Stimulated activated CD4-positive, alpha-beta T cell treated with anti-CD3 and anti-CD28 coated beads, Interleukin-1b, Interleukin-23, amount 100 ng/mL, for 4 hours (primary cell): ENCODE data around the gene FMN1.

Experiments
- DNase-seq, 2 donors: peaks; one replicate each; pipeline ENCODE4 v3.0.0-alpha.2; 2020; ENCODE audit warnings: low read depth in 2 of 2

The FMN1 gene

DNA sequence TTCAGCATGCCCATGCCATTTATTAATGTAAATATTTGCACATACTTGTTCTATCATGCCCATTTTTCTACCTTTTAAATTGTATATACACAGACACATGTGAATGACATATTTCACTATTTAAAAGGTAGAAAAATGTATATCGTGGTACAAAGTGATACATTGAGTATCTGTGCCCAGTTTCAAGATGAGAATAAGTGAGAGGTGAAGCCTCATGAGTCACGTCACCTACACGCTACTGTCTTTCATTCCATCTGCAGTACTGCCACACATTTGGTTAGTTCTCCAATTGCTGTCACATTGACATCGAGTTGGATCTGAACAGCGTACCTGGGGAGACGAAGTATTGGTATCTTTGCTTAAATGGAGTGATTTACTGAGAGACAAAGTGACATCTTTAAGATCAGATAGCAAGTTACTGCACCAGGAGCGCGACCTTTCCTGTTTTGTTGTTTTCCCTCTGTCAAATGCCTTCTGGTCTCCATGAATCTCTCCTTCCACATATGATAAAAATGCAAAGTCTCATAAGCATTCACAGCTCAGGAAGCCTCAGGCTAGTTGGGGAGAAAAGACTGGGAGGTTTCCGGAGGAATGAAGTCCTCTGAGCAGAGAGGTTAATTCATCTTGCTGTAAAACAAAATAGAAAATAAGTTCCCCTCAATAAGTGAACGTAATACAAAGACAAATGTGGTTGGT, 464.7 kb downstream of the FMN1 start:
- no peak for DNase-seq

GRCh38 chr15:32723171-32723948, 471.2 kb downstream of the FMN1 start:
- DNase-seq = no peak

DNA sequence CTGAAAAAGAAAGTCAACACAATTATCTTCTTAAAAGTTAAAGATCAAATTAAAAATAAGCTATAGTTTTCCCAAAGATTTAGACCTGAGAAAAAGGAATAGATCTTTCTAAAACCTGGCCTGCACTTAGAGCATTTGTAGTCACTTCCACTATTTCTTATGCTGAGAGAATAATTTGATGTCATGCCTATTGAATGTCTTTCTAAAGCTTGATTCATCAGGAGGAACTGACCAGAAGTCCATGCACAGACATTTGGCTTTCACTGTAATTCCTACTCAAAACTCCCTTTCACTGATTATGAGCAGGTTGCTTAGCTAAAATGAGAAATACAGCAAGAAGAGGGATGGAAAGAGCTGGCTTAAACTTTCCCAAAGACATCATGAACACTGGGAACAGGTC, 472.4 kb downstream of the FMN1 start:
- DNase-seq = no peak

- DNase-seq = no peak
Observed at GRCh38 chr15:32721596-32721995, 472.9 kb downstream of the FMN1 start.

DNA sequence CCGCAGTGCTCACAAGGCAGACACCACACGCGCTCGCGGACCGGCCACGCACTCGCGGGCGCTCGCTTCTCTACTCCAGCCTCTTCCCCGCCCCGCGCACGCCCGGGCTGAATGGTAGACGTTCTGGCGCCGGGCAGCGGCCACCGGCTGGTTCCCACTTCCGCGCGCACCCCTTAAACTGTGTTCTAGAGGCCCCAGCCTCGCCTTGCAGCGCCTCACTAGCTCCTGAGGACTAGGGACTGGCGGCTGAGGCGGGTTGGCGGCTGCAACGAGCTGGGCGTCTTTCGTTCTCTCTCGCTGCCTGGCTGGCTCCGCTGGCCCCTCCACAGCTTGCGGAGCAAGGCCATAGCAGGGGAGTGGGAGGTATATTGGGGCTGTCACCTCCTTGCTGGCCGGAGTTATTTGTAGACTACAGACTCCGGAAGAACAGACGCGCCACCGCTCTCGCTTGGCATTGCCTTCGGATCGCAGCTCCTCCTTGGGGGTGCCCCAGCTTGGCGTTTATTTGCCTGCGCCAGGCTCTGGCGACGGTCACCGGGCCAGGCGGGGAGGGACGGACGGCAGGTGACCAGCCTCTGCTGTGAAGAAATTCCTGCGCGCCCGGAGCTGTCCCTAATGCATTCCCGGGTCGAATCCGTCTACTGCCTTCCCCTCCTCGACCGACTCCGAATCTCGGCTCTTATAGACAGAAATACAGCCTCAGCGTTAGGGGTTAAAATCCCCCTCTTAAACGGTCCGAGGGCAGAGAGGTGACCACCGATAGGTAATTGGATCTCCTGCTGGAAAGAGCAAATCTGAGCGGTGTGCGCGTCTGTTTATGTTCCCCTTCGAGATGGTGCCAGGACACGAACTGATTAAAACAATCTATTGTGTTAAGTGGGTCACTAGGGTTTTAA, 475.4 kb downstream of the FMN1 start:
- DNase-seq = no peak

- no peak for DNase-seq
Observed at GRCh38 chr15:32718227-32718820, 476.2 kb downstream of the FMN1 start.

DNA sequence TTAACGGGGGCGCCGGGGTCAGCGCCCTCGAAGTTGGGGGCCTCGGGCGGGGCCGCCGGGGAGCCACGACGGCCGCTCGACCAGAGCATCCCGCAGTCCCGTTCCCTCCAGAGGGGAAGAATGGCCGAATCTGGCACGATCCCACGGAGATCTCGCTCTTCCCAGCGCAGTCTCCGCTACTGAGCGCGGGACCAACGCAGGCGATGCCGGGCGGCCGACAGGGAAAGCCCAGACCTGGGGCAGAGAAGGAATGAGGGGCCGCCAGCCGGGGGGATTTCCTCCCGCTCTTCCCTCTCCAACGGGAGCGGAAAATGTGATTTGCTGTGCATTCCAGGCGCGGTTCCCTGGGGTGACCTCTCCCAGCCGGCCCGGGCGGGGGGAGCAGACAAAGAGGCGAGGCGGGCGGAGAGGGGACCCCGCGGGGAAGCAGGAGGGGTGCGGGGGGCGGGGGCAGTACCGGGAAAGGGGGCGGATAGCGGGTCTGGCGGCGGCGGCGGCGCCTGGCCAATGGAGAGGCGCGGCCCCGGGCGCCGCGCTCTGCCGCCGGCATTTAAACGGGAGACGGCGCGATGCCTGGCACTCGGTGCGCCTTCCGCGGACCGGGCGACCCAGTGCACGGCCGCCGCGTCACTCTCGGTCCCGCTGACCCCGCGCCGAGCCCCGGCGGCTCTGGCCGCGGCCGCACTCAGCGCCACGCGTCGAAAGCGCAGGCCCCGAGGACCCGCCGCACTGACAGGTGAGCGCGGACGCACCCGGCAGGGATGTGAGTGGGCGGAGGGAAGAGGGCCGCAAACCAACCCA, 476.9 kb downstream of the FMN1 start, which contains the start of gene GREM1:
GREM1 (plus strand) TSS at position 579 of the 801 bp plus-strand sequence. CDS start 12,687 bp downstream, outside the sequence.
- no peak for DNase-seq

GRCh38 chr15:32716915-32717425, 477.5 kb downstream of the FMN1 start:
- no peak for DNase-seq

- no peak for DNase-seq
Observed at GRCh38 chr15:32716216-32716914, 478.1 kb downstream of the FMN1 start.
